Transverse colon (tissue), 4 donors: ENCODE measurements around the gene DYNC2H1. TPM values are rescaled to one million over a fixed set of nuclear protein-coding genes. Genes with fewer than 3 reads are reported as not detected.
"Not testable (repeated sequence)": the region's sequence is repeated elsewhere in the genome, so short reads cannot be mapped to it uniquely, and the experiment has no call there.

Experiments
- DNase-seq: peaks from one replicate; pipeline ENCODE4 v3.0.0-alpha.2; 2019
- H3K27ac ChIP-seq, 4 donors: fragments of 200-600 bp; sonication (generic); 2 replicates each; pipeline ENCODE4 v1.5.1; 2016 to 2018; ENCODE audit warnings: inconsistent platforms in 4 of 4
- H3K27me3 ChIP-seq: fragments of 200-600 bp; sonication (generic); 2 replicates; pipeline ENCODE4 v1.5.1; 2017; ENCODE audit warnings: inconsistent platforms
- H3K36me3 ChIP-seq, 4 donors: fragments of 200-600 bp; sonication (generic); 2 replicates each; pipeline ENCODE4 v1.5.1; 2017 to 2019; ENCODE audit warnings: inconsistent platforms in 4 of 4
- H3K4me1 ChIP-seq, 4 donors: fragments of 200-600 bp; sonication (generic); 2 replicates each; pipeline ENCODE4 v1.5.1; 2017 to 2020; ENCODE audit warnings: inconsistent platforms in 4 of 4
- H3K4me3 ChIP-seq, 4 donors: fragments of 200-600 bp; sonication (generic); 1 replicate in 1 of 4; 2 replicates in 3 of 4; pipeline versions ENCODE4 v1.5.1 to v1.6.1; 2017 to 2019; ENCODE audit warnings: inconsistent platforms in 4 of 4
- H3K9me3 ChIP-seq, 2 donors: fragments of 200-600 bp; sonication (generic); 2 replicates each; pipeline ENCODE4 v1.5.1; 2017 to 2019; ENCODE audit warnings: inconsistent platforms in 2 of 2
- EP300 ChIP-seq: sonication (generic); formaldehyde crosslinking; IDR thresholded peaks from one replicate; pipeline ENCODE4 v1.6.1; 2017; ENCODE audit warnings: antibody characterized with exemption, low read depth
- POLR2A ChIP-seq: fragments of 450-650 bp; IDR thresholded peaks from one replicate; pipeline ENCODE4 v1.6.1; 2016; ENCODE audit warnings: antibody characterized with exemption, mild to moderate bottlenecking, moderate library complexity
- POLR2AphosphoS5 ChIP-seq, 3 donors: sonication (generic); formaldehyde crosslinking; IDR thresholded peaks; one replicate each; pipeline ENCODE4 v1.6.1; 2016; ENCODE audit warnings: antibody characterized with exemption in 3 of 3
- WGBS, 2 donors: methylation state at CpG; one replicate each; pipeline ENCODE4 v1.1.5; 2018; ENCODE audit warnings: low coverage in 1 of 2; 5-methylcytosine and 5-hydroxymethylcytosine counted together
- in situ Hi-C, 4 donors: fragments of 200-750 bp; cut with MboI; loops; one replicate each; pipeline versions ENCODE4 v1.15.0 to v1.15.1; 2017; ENCODE audit warnings: low sequenced_read_pairs in 3 of 4, low pct_ligation_motif_present in 1 of 4, low pct_unique_long_range_greater_than_20kb in 1 of 4
- intact Hi-C: fragments of 100-400 bp; cut with DNase I; formaldehyde crosslinking; loops from one replicate; pipeline ENCODE4 v1.15.1; 2023; ENCODE audit warnings: low total_unique reads
- total RNA-seq, 4 donors: library from RNA; depleted of rRNA; stranded (reverse); fragments of >200 nt; gene quantifications; one replicate each; pipeline ENCODE4 v1.1.0, GENCODE V29; 2016
- TF ChIP-seq, protein P1 (sequence below), 5 experiments: fragments of 200-600 bp in 3 of 5; fragments of 450-650 bp in 2 of 5; sonication (generic) in 3 of 5; IDR thresholded peaks; 1 replicate in 2 of 5; 2 replicates in 3 of 5; pipeline ENCODE4 v1.5.1; 2016 to 2017; ENCODE audit warnings: antibody characterized with exemption in 5 of 5, inconsistent platforms in 3 of 5, mild to moderate bottlenecking in 2 of 5, moderate library complexity in 1 of 5

Gene DYNC2H1
- total RNA-seq, 4 donors from 2014 or later: 4.2 to 10.8 (median 4.7) TPM

- no peak for DNase-seq
- Histone ChIP-seq H3K4me1 (peaks cover 0 to 15% (median 6%) of the 10 kb centered on the region in 4 donors), H3K4me3 (no peak overlapping the region), H3K27ac (no peak overlapping the region), H3K27me3 (no peaks in the 10 kb centered on the region), H3K9me3 (no peaks in the 10 kb centered on the region), H3K36me3 (no peaks in the 10 kb centered on the region)
- TF ChIP-seq, protein P1, sequence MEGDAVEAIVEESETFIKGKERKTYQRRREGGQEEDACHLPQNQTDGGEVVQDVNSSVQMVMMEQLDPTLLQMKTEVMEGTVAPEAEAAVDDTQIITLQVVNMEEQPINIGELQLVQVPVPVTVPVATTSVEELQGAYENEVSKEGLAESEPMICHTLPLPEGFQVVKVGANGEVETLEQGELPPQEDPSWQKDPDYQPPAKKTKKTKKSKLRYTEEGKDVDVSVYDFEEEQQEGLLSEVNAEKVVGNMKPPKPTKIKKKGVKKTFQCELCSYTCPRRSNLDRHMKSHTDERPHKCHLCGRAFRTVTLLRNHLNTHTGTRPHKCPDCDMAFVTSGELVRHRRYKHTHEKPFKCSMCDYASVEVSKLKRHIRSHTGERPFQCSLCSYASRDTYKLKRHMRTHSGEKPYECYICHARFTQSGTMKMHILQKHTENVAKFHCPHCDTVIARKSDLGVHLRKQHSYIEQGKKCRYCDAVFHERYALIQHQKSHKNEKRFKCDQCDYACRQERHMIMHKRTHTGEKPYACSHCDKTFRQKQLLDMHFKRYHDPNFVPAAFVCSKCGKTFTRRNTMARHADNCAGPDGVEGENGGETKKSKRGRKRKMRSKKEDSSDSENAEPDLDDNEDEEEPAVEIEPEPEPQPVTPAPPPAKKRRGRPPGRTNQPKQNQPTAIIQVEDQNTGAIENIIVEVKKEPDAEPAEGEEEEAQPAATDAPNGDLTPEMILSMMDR (IDR thresholded peaks at IDR 0.05): no peak
- TF ChIP-seq POLR2AphosphoS5 (IDR thresholded peaks at IDR 0.05) (no peak), POLR2A (no peak), EP300 (no peak)
- 92 to 93% methylated on average over 5 of the region's 5 CpGs for WGBS, 2 donors
- in situ Hi-C loops: no loop called here
- intact Hi-C loops: no loop called here
These were observed 2.2 kb downstream of the DYNC2H1 start for GRCh38 chr11:103111400-103111799.

DNA sequence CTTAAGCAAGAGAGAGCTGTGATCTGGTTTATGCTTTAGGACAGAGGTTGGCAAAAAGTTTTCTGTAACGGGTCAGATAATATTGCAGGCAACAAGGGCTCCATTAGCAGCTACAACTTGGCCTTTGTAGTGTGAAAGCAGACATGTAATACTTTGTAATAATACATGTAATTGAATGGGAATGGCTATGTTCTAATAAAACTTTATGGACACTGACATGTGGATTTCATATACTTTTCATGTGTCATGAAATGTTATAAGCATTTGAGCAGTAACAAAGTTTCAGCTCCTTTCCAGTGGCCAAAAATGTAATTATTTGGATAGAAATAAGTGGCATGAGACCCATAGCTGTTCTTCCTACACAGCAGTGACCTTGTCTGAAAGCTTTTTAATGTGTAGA lies 3.1 kb downstream of the DYNC2H1 start:
- Histone ChIP-seq H3K27me3 (no peaks in the 10 kb centered on the region), H3K4me3 (no peak overlapping the region), H3K27ac (no peak overlapping the region), H3K36me3 (no peaks in the 10 kb centered on the region), H3K4me1 (peaks cover 0 to 15% (median 6%) of the 10 kb centered on the region in 4 donors), H3K9me3 (no peaks in the 10 kb centered on the region)
- in situ Hi-C loops (no loop called here), intact Hi-C loops (no loop called here)
- DNase-seq: no peak
- 82 to 95% methylated on average over 1 of the region's 1 CpG for WGBS, 2 donors
- no peak for TF ChIP-seq POLR2AphosphoS5 (IDR thresholded peaks at IDR 0.05)
- TF ChIP-seq, protein P1 (IDR thresholded peaks at IDR 0.05): no peak
- no peak for TF ChIP-seq POLR2A
- TF ChIP-seq EP300: no peak

DNA sequence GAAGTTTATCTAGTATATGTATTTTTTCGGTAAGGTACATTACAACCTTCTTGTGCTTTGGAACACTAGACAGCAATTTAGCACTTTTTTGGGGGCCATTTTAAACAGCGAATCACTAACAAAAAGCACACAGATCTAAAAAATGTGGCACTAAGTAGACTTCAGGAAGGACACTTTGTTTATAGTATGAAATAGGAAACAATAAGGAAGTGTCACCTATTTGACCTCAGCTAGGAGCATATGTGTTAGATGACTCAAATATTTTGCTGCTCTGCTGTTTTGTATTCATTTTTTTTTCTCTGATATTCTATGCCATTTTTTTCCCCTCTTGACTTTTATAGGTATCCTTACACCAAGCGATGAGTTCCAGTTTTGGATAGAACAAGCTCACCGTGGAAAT lies 5.6 kb downstream of the DYNC2H1 start:
- in situ Hi-C loops (no loop called here), intact Hi-C loops (no loop called here)
- 94 to 100% methylated on average over 4 of the region's 4 CpGs for WGBS, 2 donors

GRCh38 chr11:103125462-103125861 lies 16.2 kb downstream of the DYNC2H1 start:
- Histone ChIP-seq H3K4me1 (no peaks in the 10 kb centered on the region), H3K36me3 (peaks cover 0 to 5% (median 0%) of the 10 kb centered on the region in 4 donors), H3K4me3 (no peak overlapping the region), H3K9me3 (no peaks in the 10 kb centered on the region), H3K27ac (no peak overlapping the region), H3K27me3 (no peaks in the 10 kb centered on the region)
- DNase-seq: no peak
- in situ Hi-C loops (no loop called here), intact Hi-C loops (no loop called here)
- TF ChIP-seq POLR2A (no peak), EP300 (no peak), POLR2AphosphoS5 (IDR thresholded peaks at IDR 0.05) (no peak)
- TF ChIP-seq, protein P1 (IDR thresholded peaks at IDR 0.05): no peak

More for the DNA sequence above, 5.6 kb downstream of the DYNC2H1 start:
- Histone ChIP-seq H3K9me3 (no peaks in the 10 kb centered on the region), H3K4me3 (no peak overlapping the region), H3K36me3 (no peaks in the 10 kb centered on the region), H3K27me3 (no peaks in the 10 kb centered on the region), H3K4me1 (peaks cover 0 to 7% (median 2%) of the 10 kb centered on the region in 4 donors), H3K27ac (no peak overlapping the region)
- no peak for DNase-seq
- no peak for TF ChIP-seq EP300
- TF ChIP-seq, protein P1 (IDR thresholded peaks at IDR 0.05): no peak
- no peak for TF ChIP-seq POLR2AphosphoS5 (IDR thresholded peaks at IDR 0.05)
- TF ChIP-seq POLR2A: no peak

- H3K4me3 ChIP-seq, in situ Hi-C loops, intact Hi-C loops, DNase-seq, H3K4me1 ChIP-seq, H3K36me3 ChIP-seq, H3K9me3 ChIP-seq, H3K27ac ChIP-seq, H3K27me3 ChIP-seq: not testable (repeated sequence)
- WGBS, 2 donors: 94 to 100% methylated on average over 11 to 13 of the region's 13 CpGs
These were observed 32.8 kb downstream of the DYNC2H1 start for GRCh38 chr11:103141986-103142385.
